ENCODE measurements around the gene IRF4.

Gene IRF4

DNA sequence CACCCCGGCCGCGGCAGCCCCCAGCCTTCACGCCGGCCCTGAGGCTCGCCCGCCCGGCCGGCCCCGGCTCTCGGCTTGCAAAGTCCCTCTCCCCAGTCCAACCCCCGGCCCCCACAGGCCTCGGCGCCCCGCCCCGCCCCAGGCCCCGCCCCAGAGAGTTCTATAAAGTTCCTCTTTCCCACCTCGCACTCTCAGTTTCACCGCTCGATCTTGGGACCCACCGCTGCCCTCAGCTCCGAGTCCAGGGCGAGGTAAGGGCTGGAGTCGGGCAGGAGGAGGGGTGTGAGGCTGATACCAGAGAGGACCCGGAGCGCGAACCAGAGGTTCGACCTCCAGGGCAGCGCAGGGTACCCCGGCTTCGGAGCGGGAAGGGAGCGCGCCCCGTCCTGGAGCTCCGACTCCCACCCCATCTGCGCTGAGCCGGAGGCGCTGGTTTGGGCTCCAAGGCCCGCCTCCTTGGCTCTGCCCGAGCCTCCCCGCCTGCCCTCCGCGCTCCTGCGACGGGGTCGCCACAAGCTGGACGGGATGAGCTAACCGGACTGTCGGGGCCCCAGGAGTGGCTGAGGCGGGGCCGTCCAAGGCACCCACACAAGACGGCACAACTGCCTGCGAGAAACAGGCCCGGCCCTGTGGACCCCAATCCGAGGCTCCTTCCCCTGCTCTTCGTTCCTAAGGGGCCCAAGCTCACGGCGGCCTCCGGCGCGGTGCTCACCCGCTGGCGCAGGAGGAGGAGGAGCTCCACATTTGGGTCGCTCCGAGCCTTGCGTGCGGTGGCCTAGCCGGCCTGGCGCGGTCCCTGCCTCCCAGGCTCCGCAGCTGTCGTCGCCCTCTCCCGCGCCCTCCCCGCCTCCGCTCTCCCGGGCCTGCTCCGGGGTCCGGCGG lies at the start of gene IRF4:
IRF4 (plus strand) TSS at position 194 of the 882 bp plus-strand sequence. CDS start 1,401 bp downstream, outside the sequence.
- peak; percentile 61 for DNase-seq

DNA sequence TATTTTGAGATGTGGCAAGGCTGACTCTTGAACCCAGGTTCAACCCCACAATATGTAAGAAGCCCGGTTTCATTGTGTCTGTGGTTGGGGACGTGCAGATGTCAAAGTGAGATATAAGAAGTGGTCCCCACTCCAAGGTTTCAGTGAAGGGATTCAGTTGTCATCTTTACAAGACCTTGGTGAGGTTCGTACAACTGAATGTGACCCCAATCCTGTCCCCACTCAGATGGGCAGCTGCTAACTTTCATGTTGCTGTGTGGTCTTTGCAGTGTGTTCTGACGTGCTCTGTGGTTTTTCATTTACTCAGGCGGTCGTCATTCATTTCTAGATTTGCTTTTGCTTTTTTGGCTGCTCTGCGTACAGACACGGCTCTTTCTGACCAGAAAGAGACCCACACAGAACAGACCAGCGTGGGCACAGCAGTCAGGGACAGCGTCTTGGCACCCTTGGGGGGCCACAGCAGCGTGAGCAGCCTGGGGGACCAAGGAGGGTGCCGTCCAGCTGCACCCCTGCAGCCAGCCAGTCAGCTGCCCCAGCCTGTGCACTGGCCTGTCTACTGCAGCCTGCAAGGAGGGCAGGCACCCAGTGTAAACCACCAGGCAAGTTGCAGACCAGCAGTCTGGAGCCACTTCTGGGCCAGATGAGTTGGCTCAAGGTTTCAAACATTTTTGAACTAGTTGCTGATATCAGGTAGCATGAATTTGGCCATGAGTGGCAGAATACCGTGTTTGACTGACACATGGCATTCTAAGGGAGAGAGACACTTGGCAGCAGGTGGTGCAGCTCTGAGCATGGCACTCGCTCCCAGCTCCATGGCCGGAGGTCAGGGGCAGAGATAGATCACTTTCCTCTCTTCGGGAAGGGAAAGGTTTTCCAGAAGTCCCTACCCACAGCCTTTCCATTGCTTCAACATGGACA lies 49.4 kb upstream of the IRF4 start:
- no peak for DNase-seq

DNA sequence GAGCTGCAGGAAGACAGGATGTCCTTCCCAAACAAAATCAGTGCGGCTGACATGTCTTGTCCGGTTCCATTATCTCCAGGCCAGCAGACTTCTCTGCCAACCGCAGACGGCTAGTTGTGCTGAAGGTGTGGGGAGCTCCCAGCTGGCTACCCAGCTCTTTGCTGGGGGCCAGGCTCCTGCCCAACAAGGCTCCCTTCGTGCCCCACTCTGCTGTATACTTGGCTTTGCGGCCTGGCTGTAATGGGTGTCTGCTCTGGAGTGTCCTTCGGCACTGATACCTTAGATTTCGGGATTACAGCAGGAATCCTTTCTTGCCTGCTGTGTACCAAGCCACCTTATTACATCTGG lies 48.7 kb upstream of the IRF4 start:
- DNase-seq = no peak

DNA sequence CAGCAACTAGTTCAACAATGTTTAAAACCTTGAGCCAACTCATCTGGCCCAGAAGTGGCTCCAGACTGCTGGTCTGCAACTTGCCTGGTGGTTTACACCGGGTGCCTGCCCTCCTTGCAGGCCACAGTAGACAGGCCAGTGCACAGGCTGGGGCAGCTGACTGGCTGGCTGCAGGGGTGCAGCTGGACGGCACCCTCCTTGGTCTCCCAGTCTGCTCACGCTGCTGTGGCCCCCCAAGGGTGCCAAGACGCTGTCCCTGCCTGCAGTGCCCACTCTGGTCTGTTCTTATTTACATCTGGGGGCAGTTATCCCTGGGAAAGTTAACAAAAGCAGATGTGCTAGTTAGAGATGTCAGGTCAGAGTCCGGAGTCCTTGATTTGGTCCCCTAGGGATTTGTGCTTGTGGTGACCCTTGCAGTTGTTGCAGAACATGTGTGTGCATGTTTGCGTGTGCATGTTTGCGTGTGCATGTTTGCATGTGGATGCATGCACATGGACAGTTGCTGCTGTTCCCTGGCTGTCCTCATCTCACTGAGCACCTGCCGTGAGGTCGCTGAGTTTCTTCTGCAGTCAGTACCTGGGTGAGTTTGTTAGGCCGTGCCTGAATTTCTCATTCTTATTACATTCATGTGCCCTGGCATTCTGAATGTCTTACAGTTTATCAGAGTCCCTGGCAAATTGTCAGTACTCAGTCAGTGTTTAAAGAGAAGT lies 48.2 kb upstream of the IRF4 start:
- DNase-seq = no peak

DNA sequence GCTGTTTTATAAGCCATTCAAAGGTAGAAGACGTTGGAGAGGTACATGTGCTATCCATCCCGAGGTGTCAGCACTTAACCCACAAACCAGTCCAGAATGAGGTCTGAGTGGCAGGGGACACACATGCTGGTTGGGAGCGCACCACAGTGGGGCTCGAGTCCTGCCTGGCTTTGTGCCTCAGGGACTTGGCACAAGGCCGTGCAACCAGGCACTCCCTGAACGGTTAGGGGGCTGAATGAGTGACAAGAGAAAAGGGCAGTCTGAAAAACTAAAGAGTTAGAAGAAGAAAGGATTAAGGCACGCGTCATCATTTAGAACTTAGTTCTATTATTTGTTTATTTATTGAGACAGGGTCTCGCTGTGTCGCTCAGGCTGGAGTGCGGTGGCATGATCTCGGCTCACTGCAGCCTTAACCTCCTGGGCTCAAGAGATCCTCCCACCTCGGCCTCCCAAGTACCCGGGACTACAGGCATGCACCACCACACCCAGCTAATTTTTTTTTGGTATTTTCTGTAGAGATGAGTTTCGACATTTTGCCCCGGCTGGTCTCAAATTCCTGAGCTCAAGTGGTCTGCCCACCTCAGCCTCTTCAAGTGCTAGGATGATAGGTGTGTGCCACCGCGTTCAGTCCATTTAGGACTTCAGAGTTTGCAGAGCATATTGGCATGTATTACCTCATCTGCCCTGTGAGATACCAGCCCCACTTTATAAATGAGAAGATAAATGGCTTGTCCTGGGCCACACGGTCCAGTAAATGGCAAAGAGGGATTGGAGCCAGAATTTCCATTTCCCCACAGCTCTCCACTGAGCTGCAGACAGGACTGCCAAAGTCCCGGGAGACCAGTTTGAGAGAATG lies 47.4 kb upstream of the IRF4 start:
- DNase-seq = no peak

DNA sequence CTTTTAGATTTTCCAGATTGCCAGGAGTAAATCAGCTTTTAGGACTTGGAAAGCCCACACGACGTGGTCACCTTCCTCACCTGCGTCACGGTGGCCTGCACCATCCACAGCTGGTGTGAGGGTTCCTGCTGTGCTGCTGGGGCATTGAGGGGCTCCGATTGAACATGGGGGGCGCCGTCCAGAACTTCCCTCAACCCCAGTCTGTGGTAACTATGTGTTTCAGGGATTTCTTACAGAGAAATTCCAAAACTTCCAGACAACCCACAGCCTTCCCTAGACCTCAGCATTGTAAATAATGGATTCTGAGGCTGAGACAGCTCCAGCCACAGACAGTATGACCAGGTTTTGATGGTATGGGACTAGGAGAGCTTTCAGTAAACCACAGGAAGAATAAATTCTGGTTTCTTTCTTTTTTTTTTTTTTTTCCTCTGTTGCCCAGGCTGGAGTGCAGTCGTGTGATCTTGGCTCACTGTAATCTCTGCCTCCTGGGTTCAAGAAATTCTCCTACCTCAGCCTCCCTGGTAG lies 46.7 kb upstream of the IRF4 start:
- no peak for DNase-seq

DNA sequence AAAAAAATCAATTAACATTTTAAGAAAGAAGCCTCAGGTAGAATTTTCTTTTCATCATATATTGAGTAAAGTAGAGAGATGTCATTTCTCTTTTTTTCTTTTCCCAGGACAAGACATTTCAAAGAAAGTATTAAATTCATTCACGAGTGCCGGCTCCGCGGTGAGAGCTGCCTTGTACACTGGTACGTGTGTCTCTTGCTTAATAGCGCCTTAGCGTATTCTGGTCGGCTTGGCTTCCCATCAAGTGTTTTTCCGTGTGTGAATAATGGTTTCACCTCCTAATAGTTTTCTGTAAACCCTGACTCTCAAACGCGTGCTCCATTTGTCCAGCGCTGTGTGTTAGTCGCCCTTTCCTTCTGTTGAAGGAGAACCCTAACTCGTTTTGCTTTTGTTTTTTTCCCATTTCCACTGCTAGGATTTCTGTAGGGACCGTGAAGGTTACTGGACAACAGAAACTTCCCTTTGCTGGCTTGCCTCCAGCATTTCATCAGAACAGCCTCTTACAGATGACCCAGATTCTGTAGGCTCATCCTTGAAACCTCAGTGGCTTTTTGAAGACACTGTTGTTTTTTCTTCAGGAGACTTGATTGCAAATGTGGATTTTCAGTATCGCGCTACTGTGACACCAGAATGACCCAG lies 45.7 kb upstream of the IRF4 start:
- peak; percentile 52 for DNase-seq

DNA sequence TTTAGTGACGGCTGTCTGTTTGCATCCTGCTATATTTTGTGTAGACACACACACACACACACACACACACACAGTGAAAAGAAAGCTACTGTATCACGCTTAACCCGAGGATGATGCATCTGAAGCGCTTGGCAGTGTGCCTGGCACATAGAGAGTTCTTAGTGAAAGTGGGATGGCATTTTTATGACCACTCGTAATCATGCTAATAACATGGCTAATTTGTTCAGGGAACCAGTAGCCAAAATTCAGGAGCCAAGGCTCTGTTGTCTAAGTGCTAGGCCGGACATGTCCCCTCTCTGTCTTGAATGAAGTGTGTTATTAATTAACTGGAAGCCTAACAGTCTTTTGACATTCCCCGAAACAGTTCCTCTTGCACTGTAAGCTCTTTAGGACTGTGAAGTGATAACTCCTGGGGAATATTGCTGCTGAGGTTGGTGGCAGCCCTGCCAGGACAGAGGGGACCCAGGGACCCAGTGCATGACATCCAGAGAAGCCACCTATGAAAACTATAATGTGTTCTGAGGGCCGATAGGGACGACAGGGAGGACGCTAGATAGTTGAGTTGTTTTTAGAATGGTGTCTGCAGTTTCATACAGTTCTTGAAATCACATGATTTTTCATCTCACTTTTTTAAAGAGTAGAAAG lies 45.0 kb upstream of the IRF4 start:
- DNase-seq = no peak

DNA sequence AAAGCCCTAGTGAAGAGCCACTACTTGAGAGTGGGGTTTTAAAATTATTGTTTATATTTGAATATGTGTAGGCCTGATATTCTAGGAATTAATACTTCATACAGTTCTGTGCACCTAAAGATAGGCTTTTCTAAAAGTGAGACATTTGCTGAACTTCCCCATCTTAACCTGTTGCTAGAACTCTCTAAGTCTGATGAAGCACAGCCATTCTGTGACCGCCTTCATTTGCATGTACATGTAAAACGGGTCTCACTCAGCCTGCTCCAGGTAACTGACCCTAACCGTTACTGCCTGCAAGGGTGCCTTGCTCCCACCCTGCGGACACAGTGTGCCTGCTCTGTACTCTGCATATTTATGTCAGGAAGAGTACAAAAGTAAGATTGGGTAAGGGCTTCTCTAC lies 44.3 kb upstream of the IRF4 start:
- no peak for DNase-seq

DNA sequence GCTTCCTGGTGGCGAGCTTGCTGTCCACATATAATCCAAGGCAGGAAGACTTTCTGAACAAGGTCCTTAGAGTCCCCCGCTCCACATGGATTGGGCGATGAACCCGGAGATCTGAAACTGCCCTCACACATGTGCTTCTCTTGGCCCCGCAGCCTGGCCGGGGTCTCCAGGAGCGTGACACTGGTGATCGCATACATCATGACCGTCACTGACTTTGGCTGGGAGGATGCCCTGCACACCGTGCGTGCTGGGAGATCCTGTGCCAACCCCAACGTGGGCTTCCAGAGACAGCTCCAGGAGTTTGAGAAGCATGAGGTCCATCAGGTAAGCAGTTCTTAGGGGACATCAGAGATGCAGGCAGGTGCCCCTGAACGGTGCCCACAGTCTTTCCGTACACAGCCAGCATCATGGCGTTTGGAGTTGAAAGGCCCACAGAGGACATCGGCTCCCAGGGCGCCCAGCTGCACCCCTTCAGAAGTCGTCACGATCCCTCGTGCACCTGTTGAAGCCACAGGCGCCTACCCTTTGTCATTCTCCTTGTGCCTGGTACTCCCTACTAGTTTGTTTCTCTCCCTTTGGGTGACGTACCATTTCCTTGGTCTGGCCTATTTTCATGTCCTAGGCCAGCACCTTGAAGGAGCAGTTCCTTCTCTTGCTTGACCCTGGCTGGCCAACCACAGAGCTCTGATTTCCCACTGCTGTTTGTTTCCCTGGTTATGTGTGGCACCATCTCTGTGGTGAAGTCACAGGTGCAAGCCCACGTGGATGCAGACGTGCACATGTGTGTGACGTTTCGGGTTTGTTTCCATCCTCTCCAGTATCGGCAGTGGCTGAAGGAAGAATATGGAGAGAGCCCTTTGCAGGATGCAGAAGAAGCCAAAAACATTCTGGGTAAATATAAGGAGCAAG lies 43.3 kb upstream of the IRF4 start:
- no peak for DNase-seq

DNA sequence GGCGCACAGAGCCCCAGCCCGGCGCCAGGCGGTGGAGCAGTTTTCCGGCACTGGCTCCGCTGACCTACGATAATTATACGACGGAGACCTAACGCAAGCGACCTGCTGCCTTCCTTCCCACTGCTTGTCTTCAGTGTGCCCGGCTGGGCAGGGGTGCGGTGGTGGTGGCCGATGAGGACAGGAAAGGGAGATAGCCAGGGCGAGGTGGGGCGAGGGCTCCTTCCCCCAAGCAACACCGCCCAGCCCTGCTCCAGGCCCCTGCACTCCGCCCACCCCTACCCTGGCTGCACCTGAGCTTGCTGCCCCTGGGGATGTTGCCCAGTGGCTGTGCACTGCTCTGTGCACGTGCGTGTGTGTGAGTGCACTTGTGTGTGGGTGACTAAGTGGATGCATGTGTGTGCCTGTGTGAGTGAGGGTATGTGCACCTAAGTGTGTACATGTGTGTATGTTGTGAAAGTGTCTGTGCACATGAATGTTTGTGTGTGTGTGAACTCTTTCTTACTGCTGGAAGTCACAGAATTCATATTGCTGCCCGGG lies 42.6 kb upstream of the IRF4 start:
- no peak for DNase-seq

DNA sequence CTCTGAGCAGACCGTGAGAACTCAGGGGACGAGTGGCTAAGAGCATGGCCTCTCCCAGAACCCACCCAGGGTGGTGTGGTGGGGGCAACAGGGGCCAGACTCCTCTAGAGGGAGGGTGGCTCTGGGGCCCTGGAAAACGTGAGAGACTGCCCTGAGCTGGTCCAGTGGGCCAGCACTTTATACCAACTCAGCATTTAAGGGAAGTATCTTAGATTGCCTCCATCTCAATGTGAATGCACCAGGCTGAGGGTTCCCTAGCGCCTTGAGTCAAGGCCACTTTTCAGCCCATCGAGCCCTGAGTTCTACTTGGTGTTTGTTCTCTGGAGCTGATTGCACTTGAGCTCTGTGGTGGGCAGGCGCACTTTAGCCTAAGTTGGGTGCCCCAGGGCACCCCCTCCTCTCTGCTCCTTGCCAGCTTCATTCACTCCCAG lies 42.0 kb upstream of the IRF4 start:
- DNase-seq = no peak

DNA sequence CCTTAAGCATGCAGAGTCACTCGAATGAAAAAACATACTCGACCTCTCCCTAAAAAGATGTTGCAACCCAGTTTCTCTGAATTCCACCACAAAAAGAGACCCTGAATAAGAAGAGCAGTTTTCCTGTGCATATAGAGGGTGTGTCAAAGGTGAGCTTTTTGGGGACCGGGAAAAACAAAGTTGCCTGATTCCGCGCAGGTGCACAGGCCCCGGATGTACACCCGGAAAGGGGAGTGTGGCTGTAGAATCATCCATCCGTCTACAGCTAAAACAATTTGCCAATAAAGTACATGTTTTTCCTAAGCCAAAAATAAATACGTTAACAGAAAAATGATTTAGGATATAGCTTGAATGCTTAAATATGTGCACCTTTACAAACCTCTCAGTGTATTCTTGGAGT lies 41.2 kb upstream of the IRF4 start:
- no peak for DNase-seq

DNA sequence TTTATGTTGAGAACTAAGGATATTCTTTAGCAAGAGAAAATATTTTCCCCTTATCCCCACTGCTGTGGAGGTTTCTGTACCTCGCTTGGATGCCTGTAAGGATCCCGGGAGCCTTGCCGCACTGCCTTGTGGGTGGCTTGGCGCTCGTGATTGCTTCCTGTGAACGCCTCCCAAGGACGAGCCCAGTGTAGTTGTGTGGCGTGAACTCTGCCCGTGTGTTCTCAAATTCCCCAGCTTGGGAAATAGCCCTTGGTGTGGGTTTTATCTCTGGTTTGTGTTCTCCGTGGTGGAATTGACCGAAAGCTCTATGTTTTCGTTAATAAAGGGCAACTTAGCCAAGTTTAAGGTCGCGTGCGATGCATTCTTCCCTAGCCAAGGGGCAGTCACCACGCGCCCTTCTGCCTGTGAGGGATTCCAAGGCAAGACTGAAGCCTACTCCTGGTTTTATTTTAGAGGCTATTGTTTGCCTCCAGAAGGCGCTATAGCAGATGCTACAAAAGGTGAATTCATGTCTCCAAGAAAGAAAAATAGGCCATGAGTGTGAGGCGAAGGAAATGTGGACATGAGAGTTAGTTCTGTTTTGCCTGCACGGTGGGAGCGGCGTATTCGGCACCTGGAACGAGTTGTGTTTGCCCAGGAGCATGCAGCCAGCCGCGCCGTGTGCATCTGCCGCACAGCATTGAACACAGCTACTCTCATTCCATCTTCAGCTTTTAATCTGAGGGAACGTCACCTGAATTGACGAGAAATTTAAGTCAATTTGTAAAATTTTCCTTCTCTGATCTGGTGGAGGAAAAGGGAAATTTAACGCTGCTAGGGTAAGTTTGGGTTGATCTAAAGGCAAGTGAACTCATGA lies 40.3 kb upstream of the IRF4 start:
- no peak for DNase-seq

DNA sequence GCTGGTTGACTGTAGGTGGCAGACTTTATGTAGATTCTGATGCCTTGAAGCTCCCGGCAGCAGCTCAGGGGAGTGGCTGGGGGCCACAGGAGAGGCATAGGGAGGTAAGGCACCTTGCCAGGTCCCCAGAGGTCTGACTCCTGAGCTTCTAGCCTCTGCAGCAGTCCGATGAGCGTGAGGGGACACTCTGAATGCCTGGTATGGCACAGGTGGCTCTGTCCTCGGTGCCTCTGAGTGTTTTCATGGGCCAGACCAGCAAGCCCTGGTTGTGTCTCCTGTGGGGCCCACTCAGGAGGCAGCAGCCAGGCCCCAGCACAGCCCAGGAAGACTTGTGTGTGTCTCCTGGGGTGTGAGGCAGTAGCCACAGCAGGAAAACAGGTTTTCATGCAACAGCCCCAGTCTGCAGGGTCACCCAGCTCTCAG lies 39.7 kb upstream of the IRF4 start:
- DNase-seq = no peak

DNA sequence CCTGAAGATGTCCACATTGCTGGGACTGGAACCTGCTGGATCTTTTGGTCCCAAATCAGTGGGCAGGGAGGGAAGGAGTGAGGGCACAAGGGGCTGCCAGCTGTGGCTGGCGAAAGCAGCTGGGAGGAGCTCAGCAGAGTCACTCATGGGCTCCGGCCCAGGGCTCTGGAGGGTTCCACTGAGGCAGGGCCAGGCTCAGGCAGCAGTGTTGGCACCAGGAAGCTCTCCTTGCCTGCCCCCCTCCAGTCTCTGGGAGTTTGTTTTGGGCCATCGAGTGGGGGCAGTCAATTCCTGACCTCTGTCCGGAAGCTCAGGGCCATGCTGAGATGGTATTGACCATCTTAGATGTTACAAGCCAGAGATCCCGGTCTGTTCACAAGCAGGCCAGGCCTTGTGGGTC lies 39.1 kb upstream of the IRF4 start:
- DNase-seq = no peak

DNA sequence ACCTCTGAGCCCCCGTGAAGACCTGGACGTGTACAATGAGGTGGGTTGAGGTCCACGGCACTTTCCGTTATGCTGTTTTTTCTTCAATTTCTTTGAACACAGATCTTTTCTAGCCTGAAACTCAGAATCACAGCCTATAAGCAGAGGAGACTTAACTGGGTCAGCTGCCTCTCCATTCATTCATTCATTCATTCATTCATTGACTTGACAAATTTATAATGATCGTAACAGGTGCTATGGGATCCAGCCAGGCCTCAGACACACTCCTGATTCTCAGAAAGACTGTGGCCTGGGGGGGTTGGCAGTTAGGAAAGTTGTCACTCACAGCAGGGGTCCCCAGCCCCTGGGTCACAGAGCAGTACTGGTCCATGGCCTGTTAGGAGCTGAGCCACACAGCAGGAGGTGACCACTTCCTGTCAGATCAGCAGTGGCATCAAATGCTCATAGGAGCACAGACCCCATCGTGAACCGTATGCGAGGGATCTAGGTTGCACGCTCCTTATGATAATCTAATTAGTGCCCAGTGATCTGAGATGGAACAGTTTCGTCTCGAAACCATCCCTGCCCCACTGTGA lies 38.6 kb upstream of the IRF4 start:
- peak; percentile 23 for DNase-seq

Measured in retina (tissue), 1 donor.